ENCODE results near the gene CLCF1.

CLCF1 gene

DNA sequence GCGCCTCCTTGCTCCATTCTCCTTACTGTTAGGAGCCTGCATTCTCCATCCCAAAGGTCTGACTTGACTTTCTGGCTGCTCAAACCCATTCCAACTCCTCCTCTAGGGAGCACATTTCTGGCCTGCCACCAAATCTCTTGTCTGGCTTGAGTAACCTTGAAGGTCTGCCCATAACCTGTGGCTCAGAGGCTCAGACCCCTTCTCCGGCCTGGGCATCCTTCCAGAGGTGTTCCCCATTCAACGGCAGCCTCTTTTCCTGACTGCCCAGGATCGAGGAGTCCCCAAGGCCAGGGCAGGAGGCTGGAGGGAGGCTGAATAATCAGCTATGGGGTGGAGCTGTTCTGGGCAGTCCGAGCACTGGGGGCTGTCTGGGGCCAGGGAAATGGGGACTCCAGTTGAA is 20.6 kb upstream of the CLCF1 start:
- no peaks in the 10 kb centered on the region for H3K27me3 Mint-ChIP-seq (ENCODE audit: low read depth)
- H3K4me1 Mint-ChIP-seq = peaks cover 31% of the 10 kb centered on the region
- TF ChIP-seq CTCF (IDR thresholded peaks at IDR 0.05; ENCODE audit: unreplicated experiment in 3 of 3) = no peak
- no peaks in the 10 kb centered on the region for H3K9me3 Mint-ChIP-seq
- H3K36me3 Mint-ChIP-seq (ENCODE audit: low read depth) = peaks cover 14% of the 10 kb centered on the region
- H3K4me3 Mint-ChIP-seq = peak overlapping the region; percentile 75 to 89 (median 81)
- H3K27ac Mint-ChIP-seq = no peak overlapping the region

DNA sequence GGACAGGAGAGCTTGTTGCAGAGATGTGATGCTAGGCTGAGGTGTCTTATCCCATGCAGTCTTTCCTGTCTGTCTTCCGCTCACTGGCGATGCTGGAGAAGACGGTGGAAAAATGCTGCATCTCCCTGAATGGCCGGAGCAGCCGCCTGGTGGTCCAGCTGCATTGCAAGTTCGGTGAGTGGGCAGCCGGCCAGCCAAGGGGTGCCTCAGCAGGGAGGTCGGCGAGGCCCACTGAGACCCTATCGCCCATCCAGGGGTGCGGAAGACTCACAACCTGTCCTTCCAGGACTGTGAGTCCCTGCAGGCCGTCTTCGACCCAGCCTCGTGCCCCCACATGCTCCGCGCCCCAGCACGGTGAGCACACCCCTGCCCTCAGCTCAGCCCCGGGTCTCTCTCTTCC is 20.0 kb upstream of the CLCF1 start:
- Mint-ChIP-seq H3K4me1 (peaks cover 32% of the 10 kb centered on the region), H3K9me3 (no peaks in the 10 kb centered on the region), H3K27me3 (ENCODE audit: low read depth) (no peaks in the 10 kb centered on the region), H3K27ac (no peak overlapping the region), H3K4me3 (peak overlapping the region; percentile 75 to 89 (median 81)), H3K36me3 (ENCODE audit: low read depth) (peaks cover 13% of the 10 kb centered on the region)
- TF ChIP-seq CTCF (IDR thresholded peaks at IDR 0.05; ENCODE audit: unreplicated experiment in 3 of 3) = no peak

GRCh38 chr11:67392183-67392715 is 18.9 kb upstream of the CLCF1 start:
- Mint-ChIP-seq H3K27ac (peak overlapping the region in 1 of 3 experiments; percentile 49), H3K9me3 (no peaks in the 10 kb centered on the region), H3K27me3 (ENCODE audit: low read depth) (no peaks in the 10 kb centered on the region), H3K4me1 (peaks cover 30% of the 10 kb centered on the region), H3K4me3 (peak overlapping the region; percentile 88 to 90 (median 89)), H3K36me3 (ENCODE audit: low read depth) (peaks cover 4% of the 10 kb centered on the region)
- no peak for TF ChIP-seq CTCF (IDR thresholded peaks at IDR 0.05; ENCODE audit: unreplicated experiment in 3 of 3)

DNA sequence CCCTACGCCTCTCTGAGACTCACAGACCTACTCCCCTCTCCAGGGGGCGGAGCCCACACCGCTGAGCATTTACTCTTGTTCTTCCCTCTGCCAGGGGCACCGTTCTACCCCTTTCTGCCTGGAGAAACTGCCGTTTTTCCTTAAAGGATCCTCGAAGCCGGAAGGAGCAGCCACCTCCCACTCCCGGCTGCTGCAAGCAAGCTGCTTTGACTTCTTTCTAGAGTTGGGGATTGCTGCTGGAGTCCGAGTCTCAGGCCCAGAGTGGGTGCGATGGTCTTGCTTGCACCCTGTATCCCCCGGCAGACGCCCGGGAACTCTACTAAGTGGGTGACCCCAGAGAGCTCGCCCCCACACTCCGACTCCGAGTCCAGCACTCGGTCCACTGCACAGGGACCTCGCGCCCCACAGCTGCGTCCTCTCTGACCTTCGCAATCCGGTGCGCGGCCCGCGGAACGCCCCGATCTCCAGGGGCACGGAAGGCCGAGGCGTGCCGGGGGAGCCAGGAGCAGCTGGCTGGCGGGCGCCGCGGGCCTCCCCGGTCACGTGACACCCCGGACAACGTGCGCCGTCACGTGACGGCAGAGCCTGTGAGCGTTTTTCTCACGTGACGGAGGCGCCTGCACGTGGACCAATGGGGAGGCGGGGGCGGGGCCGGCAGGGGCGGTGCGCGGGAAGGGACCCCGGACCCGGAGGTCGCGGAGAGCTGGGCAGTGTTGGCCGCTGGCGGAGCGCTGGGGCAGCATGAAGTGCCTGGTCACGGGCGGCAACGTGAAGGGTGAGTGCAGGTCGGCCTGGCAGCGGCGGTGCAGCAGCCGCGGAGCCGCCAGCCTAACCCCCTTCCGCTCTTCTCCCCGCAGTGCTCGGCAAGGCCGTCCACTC is 18.1 kb upstream of the CLCF1 start, which contains the start of gene RAD9A:
RAD9A (plus strand) TSS at position 683 of the 879 bp plus-strand sequence; CDS start at position 742, 59 bp downstream.
- H3K36me3 Mint-ChIP-seq (ENCODE audit: low read depth) = peaks cover 4% of the 10 kb centered on the region
- peak within 1 kb of the TSS; percentile 88 to 90 (median 89) for H3K4me3 Mint-ChIP-seq
- H3K27ac Mint-ChIP-seq = peak within 1 kb of the TSS; percentile 78 to 97 (median 85)
- H3K27me3 Mint-ChIP-seq (ENCODE audit: low read depth) = no peaks in the 10 kb centered on the region
- no peak for TF ChIP-seq CTCF (IDR thresholded peaks at IDR 0.05; ENCODE audit: unreplicated experiment in 3 of 3)
- H3K9me3 Mint-ChIP-seq = no peaks in the 10 kb centered on the region
- peaks cover 33% of the 10 kb centered on the region for H3K4me1 Mint-ChIP-seq

DNA sequence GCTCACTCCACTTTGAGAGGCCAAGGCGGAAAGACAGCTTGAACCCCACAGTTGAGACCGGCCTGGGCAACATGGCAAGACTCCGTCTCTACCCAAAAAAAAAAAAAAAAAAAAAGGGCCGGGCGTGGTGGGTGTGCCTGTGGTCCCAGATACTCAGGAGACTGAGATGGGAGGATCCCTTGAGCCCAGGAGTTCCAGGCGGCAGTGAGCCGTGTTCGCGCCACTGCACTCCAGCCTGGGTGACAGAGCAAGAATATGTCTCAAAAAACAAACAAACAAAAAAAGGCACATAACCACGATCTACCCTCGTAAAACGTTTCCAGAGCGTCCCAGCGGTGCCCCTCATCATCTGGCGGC is 17.5 kb upstream of the CLCF1 start:
- H3K27me3 Mint-ChIP-seq (ENCODE audit: low read depth) = no peaks in the 10 kb centered on the region
- peak overlapping the region; percentile 88 to 90 (median 89) for H3K4me3 Mint-ChIP-seq
- no peak for TF ChIP-seq CTCF (IDR thresholded peaks at IDR 0.05; ENCODE audit: unreplicated experiment in 3 of 3)
- peak overlapping the region; percentile 78 to 97 (median 85) for H3K27ac Mint-ChIP-seq
- no peaks in the 10 kb centered on the region for H3K36me3 Mint-ChIP-seq (ENCODE audit: low read depth)
- no peaks in the 10 kb centered on the region for H3K9me3 Mint-ChIP-seq
- H3K4me1 Mint-ChIP-seq = peaks cover 33% of the 10 kb centered on the region
